Astrocyte of the hippocampus (primary cell): ENCODE results near the gene CEP164.

ENCODE experiments used
- DNase-seq: peaks from one replicate; pipeline ENCODE4 v3.0.0; 2011; ENCODE audit warnings: low read depth, low spot score

The CEP164 gene

DNA sequence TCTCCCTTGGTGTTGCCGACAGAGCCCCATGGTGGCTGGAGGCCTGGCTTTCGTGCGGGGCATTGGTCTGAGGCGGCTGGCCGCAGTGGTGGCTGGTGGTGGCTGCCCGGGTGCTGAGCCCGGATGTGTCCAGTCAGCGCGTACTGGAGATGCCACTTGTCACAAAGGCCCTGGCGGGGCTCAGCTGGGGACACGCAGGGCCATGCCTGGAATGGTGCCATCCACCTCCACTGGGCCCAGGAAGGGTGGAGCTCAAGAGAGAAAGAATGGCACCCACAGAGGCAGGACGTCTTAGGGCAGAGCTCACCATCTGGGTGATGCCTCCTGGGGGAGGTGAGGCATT lies 92.5 kb downstream of the CEP164 start:
- no peak for DNase-seq

DNA sequence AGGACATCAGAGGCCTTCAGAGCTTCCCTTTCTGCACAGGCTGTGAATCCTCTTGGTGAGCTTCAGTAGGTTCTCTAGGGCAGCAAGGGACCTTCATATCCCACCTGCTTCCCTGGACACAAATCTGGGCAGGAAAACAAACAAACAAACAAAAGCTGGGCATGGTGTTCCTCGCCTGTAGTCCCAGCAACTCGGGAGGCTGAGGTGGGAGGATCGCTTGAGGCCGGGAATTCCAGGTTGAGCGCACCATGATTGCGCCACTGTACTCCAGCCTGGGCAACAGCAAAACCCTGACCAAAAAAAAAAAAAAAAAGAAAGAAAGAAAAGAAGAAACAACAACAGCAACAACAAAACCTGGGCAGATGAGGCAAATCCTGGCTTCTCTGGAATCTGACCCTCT lies 92.9 kb downstream of the CEP164 start:
- no peak for DNase-seq

DNA sequence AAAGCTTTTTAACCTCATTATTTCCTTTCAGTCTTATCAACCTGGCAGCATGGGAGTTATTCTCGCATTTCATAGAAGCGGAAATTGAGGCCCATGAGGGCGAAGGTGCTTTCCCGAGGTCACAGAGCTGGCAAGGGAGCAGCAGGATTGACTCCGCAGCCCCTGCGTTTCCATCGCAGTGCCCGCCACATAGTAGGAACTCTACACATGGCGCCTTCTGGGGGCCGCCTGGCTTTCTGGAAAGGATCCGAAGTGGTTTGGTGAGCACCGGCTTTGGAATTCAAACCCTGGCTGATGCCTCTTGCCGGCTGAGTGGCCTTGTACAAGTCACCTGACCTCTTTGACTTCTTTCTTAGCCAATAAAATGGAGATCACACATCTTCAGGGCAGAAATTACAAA lies 93.4 kb downstream of the CEP164 start:
- no peak for DNase-seq

DNA sequence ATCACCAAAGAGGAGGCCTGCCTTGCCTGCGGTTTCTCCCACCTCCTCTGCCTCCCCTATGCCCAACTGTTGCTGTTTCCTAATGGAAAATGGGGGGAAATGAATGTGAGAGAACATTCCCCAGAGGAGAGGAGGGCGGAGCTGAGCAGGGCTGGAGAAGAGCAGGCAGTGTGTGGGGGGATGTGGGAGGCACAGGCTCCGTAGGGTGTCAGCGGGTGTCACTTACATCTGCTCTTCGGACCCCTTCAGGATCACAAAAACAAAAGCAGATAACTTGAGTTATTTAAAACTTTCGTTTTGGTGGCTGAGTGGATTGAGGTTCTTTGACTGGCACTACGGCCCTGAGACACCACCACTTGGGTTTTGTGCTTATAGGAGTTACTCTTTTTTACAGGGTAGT lies 93.8 kb downstream of the CEP164 start:
- no peak for DNase-seq

DNA sequence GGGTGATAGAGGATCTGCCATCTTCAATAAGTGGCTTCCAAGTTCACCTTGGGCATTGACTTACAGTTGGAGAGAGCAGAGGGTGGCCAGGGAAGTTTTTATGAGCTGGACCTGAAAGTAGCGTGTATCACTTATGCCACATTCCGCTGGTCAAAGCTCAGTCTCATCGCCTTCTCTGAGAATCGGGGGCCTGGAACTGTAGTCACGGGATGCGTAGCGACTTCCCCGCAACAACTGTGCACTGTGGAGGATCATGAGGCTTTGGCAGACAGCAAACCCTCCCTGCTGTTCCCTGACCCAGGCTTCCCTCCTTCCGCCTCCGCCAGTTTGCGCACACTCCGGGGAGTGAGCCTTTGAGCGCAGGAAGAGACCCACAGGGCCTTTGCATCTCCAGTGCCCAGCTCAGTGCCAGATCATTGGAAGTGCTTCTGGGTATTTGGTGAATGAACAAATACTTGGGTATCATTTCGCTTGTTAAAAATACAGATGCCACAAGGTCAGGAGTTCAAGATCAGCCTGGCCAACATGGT lies 95.5 kb downstream of the CEP164 start:
- no peak for DNase-seq

DNA sequence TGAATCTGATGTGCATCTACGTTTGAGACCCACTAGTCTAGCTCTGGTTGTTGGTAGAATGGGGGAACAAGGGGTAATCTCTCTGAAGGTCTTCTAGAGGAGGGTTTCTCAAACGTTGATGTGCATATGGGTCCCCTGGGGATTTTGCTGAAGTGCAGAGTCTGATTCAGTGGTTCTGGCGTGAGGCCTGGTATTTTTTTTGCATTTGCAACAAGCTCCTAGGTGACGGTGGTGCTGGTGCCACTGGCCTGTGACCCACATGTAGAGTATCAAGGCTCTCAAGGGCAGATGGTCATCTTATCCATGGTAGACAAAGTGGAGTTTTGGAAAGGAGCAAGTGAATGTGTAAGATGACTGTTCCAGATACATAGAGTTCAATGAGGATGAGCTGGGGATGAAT lies 97.1 kb downstream of the CEP164 start:
- no peak for DNase-seq

DNA sequence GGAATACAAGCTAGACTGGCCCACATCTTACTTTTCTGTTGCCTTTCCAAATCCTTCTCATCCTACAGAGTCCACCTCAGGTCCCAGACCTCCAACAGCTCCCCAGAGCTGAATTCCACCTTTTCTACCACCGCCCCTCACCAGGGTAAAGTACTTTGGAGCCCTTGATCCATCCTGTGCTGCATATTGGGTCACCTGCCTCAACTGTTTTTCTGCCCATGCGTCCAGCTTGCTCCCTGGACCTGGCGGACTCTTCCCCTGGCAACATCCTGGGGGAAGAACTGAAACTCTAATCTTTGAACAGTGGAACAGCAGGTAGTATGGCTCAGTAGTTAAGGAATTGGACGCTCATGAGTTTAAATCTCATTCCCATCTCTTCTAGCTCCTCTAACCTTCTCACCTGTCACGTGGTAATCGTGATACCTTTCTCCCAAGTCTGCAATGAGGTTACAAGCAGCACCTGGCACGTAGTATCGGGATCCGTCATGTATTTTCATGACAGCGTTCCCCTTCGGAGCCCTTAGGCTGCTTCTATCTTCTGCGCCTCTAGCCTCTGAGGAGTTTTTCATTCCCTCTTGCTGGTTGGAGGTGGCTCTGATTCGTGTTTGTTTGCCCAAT lies 98.1 kb downstream of the CEP164 start:
- DNase-seq, result no peak

DNA sequence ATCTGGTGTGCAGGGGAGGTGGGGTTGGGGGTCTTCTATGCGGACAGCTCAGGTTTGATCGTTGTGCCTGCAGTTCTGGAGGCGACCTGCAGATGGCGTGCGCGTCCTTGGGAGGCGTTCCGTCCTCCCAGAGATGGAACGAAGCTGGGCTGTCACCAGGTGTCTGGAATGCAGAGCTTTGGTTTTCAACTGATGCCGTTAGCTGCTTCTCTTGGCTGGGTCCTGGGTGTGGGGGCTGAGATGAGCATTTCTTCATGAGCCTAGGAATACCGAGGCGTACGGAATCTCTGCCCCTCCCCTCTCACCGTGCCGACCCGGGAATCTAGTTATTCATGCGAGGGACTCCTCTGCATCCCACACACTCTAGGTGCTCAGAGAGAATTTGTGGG lies 98.6 kb downstream of the CEP164 start:
- DNase-seq, result peak; percentile 80

DNA sequence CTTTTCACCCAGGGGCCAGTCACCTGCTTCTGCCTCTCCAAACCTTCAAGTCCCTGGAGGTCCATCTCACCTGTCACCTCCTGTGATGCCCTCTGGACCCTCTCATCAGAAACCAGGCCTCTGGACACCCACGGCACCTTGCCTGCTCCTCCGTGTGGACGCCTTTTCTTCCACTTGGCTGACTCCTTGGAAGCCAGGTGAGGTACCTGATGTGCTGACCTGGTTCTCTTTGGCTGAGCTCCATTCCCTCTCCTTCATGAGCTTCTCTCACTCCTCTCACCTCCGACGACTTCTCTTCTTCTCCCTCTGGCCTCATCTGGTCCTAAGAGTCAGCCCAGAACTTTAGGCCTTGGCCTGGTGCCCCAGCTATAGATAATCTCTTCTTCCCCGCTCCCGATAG lies 99.3 kb downstream of the CEP164 start:
- no peak for DNase-seq

DNA sequence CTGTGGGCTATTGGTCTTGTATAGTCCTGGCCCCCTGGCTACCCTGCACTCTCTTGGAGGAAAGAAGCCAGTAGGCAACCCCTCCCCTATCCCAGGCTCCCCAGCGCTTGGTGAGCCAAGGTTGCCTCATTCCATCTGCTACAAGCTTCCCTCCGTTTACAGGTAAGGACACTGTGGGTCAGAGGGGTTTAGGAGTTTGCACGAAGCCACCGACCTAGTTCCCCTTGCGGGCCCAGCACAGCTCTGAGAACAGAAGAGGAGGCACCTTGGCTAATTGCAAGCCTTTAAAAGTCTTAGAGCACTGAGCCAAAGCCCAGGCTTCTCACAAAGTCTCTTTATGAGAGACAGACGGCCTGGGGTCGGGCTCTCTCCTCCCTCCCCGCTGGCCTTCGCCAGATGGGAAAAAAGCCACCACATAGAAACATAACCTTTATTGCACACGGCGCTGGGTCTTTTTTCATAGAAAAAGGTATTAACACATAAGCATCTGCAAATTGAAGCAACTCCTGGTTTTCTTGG lies 99.8 kb downstream of the CEP164 start:
- DNase-seq, result no peak

DNA sequence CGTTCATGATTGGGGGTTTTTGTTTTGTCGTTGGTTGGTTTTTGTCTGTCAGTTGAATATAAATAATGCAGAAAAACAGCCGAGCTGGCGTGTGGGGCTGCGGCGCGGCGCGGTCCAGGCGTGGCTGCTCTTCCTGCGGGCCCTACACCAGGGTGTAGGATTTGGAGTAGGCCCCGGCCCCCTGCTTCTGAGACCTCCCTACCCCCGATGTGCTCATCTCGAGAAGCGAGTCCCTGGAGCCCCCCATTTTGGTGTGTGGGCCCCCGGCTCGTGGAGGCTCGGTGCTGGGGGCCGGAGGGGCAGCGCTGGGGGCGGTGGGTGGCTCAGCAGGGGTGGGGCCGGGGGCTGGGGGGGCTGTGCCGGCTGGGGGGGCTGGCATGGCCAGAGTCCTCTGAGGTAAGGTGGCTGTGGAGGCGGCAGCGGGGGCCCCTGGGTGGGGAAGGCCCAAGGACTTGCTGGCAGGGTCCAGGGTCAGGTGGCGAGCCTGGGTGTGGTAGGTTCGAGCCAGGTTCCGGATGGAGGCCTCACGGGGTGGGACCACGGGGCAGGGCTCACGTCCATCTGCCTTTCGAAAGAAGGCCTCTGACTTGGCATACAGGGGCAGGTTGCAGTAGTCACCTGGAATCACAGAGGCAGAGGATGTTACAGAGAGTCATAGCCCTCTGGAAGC lies 100.7 kb downstream of the CEP164 start:
- no peak for DNase-seq

DNA sequence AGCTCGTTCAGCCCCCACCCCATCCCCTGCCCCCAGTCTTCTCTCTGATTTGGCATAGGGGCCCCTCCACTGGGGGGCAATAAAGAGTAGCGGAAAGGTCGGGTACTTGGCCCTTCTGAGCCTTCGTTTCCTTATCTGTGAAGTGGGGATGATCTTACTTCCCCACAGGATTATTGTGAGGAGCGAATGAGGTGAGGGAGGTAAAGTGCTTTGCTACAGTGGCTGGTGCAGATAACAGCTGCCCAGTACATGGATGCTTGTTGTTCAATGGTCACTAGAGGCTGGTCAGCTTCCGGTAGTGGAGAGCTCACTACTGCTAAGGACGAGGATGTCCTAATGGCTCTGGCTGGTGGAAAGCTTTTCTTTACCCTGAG lies 101.2 kb downstream of the CEP164 start:
- no peak for DNase-seq

DNA sequence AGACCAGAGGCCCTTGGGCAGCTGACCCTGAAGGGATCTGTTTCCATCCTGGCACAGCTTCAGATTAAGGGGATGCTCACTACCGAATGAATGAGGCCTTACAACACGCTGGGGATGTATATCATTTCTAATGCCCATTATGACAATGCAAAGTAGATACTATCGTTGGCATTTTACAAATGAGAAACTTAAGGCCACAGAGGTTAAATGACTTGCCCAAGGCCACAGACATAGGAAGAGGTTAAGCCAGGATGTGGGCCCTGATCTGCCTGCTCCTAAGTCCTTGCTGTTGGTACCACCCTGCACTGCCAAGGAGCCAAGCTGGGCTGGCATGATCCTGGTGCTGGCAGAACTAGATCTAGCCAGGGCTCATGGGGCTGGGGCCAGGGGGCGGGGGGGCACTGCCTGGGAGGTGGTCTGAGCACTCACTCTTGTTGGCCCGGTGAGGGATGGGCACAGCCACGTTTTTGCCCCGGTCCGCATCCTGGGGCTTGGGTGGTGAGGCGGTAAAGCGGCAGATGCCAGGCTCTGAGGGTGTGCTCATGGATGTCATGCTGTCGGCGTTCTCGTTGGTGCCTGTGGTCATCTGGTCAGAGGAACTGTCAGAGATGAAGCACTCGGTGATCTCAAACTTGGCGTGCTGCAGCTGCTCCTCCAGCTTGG lies 102.8 kb downstream of the CEP164 start:
- DNase-seq, result no peak

DNA sequence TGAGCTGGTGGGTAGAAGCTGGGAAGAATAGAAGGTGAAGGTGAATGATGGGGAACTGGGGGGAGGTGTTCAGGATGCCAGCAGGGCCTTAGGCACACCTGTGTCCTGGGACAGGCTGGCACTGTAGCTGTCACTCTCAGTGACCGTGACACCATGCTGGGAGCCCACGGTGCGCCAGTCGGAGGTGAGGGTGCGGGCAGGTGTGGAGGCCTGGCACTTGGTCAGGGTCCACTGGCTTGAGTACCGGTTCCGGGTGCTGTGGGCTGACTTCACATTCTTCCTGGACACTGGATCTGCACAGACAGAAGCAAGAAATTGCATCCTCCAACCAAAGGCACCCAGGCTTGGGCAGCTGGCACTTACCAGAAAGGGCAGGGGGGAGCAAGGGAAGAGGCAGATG lies 103.8 kb downstream of the CEP164 start:
- no peak for DNase-seq

DNA sequence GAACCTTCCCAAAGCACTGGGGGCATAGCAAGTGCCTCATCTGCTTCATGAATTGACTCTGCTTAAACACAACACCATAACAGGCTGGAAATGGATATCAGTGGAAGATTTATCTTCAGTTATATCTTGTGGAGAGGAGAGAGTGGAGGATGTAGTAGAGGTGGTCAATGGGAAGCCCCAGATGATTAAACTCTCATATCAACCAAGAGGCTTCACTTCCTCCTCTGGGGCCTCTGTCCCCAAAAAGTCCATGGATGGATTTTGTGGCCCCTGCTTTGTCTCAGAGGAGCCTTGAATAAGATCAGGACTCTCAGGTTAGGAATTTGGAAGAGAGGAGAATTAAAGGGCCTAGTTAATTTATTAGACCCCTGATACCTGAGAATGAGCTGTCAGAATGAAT lies 106.1 kb downstream of the CEP164 start:
- DNase-seq, result no peak

DNA sequence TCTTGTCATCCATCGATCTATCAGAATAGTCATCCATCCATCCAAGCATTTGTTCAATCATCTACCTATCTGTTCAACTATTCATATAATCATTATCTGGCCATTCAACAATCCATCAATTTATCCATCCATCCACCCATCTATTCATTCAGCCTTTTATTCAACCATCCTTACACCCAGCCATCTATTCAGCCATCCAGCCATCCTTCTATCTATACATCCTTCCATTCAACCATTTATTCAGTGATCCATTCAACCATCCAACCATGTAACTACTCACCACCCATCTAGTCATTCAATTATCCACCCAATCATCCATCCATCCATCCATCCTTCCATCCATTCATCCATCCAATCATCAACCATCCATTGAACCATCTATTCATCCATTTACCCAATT lies 106.8 kb downstream of the CEP164 start:
- DNase-seq, result no peak

DNA sequence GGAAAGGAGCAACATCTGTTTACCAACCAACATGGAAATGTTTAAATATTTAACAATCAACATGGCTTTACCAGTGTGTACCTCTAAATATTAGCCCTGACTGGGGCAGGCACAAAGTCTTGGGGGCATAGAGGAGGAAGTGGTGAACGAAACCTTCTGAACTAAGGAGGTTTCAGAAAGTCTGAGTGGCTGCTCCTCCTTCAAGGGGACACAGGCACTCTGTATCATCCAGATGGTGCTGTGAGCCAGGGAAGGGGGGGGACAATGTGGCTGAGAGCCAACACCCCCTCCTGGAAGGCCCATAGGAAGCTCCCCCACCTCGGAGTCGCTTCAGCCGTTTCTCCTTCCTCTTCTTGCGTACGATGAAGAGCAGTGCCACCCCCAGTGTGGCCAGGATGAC lies 107.7 kb downstream of the CEP164 start:
- DNase-seq, result no peak

DNA sequence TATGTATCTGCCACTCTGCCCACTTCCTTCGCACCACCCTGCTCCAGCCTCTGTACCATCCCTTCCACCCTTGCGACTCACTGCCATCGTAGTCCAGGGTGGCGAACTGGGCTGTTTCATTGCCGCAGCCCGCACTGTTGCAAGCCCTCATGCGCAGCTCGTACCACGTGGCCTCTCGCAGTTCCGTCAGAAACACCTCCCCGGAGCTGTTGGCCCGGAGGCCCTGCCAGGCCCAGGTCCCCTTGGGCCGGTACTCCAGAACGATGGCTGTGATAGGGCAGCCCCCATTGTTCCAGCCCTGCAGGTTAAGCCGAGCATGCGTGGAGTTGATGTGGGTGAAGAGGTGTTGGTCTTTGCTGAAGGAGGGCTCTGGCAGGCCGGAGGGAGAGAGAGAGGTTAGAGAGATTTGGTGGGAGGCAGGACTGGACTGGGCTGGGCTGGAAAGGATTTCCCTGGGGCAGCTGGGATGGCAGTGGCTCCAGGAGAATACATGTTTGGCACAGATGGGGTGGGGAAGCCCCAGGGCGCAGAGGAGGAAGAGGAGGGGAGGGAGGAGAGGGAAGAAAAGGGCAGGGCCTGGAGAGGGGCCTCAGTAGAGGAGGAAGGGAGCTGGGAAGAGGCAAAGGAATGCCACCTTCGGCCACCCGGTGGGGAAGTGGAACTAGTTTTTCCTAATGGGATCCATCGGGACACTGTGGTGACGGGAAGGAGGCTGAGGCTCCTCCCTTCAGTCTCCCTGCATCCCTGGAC lies 109.6 kb downstream of the CEP164 start:
- no peak for DNase-seq

DNA sequence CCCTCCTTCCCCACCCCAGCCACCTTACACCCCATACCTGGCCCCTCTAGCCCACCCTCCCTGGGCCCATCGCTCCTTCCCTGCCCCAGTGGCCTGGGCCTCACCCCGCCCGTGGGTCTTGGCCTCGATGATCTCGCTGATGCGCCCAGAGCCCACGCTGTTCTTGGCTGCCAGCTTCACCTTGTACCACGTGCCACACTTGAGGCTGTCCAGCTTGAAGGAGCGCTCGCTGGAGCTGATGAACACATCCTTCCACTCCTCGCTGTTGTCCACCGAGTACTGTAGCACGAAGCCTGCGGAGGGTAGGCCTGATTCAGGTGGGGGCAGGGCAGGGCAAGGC lies 110.1 kb downstream of the CEP164 start:
- DNase-seq, result no peak

DNA sequence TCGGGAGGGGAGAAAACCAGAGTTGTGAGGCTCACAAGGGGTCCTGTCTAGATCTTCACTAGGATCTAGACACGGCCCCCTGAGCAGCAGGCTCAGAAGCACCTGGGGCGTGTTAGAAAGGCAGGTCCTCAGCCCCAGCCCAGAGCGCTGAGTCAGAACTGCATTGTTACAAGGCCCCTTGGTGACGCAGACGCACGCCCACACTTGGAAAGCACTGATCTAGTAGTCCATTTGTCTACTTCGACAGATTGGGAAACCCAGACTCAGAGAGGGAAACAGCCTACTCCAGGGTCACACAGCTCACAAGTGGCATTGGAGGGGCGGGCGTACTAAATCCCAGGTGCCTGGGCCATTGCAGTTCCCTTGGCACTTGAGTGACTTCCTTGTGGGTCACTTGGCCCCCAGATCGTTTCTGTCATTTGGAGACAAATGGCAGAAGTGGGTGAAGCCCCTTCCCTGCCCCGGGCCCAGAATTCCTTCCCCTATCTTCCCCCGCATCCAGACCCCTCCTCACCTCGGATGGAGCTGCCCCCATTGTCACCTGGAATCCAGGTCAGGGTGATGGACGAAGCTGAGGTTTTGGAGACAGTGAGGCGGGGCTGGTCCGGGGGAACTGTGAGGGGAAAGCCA lies 110.8 kb downstream of the CEP164 start:
- DNase-seq, result no peak

DNA sequence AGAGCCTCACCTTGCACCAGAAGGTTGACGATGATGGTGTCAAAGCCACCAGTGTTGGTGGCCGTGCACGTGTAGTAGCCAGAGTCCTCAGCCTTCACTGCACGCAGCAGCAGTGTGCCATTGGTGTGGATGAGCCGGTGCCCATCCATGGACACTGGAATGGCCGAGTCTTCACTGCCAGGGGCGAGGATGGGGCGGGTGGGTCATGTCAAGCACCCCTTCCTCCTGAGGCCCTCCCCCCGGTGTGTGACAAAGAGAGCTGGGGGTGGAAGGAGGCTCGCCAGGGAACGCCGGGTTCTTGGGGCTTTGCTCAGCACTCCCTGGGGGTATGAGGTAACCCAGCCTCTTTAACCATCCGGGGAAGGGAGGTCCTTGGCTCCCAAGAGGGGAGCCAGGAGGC lies 111.6 kb downstream of the CEP164 start:
- no peak for DNase-seq

DNA sequence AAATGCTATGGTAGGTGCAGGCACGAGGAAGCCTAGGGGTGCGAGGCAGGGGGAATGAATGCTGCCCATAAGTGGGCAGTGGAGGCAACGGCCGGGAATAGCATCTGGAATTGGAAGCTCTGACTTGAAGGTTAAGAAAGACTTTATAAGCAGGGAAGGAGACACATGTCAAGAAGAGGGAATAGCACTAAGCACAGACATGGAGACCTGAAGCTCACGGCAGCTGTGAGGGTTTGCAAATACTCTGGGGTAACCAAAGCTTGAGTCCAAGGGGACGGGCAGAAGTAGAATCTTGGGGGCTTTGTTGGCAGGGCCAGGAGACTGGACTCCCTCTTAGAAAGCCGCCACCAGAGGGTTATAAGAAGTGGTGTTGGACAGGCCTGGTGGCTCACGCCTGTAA lies 112.6 kb downstream of the CEP164 start:
- no peak for DNase-seq
